Liver (tissue), 3 donors: Measurements from ENCODE around the gene GRAMD2B.

Experiments used
- GABPA ChIP-seq, 2 donors: IDR thresholded peaks in 1 of 2; conservative IDR thresholded peaks in 1 of 2; 2 replicates each; pipeline ENCODE4 v1.6.1; 2016; ENCODE audit warnings: antibody characterized with exemption in 2 of 2, mild to moderate bottlenecking in 1 of 2, moderate library complexity in 1 of 2
- RAD21 ChIP-seq, 2 donors: IDR thresholded peaks; 2 replicates each; pipeline ENCODE4 v1.6.1; 2016; ENCODE audit warnings: antibody characterized with exemption in 2 of 2, mild to moderate bottlenecking in 2 of 2
- TF ChIP-seq, protein P1 (sequence below): fragments of 150-350 bp; IDR thresholded peaks from 2 replicates; pipeline ENCODE4 v1.5.1; 2017; ENCODE audit warnings: improper control_type of control experiment, low read depth, low read length; ENCODE audit not compliant: missing input control
- TF ChIP-seq, protein P2 (sequence below): IDR thresholded peaks from 2 replicates; pipeline ENCODE4 v1.6.1; 2016; ENCODE audit warnings: antibody characterized with exemption, mild to moderate bottlenecking
- TF ChIP-seq, protein P3 (sequence below): IDR thresholded peaks from 2 replicates; pipeline ENCODE4 v1.6.1; 2016; ENCODE audit warnings: antibody characterized with exemption
- donor health status: healthy.
- donor health status: healthy.

DNA sequence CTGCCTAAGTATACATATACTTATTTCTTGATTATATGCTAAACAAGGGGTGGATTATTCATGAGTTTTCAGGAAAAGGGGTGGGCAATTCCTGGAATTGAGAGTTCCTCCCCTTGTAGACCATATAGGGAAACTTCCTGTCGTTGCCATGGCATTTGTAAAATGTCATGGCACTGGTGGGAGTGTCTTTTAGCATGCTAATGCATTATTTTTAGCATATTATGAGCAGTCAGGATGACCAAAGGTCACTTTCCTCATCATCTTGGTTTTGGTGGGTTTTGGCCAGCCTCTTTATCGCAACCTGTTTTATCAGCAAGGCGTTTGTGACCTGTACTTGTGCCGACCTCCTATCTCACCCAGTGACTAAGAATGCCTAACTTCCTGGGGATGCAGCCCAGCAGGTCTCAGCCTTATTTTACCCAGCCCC is 90.9 kb downstream of the GRAMD2B start:
- TF ChIP-seq, protein P1, sequence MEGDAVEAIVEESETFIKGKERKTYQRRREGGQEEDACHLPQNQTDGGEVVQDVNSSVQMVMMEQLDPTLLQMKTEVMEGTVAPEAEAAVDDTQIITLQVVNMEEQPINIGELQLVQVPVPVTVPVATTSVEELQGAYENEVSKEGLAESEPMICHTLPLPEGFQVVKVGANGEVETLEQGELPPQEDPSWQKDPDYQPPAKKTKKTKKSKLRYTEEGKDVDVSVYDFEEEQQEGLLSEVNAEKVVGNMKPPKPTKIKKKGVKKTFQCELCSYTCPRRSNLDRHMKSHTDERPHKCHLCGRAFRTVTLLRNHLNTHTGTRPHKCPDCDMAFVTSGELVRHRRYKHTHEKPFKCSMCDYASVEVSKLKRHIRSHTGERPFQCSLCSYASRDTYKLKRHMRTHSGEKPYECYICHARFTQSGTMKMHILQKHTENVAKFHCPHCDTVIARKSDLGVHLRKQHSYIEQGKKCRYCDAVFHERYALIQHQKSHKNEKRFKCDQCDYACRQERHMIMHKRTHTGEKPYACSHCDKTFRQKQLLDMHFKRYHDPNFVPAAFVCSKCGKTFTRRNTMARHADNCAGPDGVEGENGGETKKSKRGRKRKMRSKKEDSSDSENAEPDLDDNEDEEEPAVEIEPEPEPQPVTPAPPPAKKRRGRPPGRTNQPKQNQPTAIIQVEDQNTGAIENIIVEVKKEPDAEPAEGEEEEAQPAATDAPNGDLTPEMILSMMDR = no peak
- TF ChIP-seq RAD21 (IDR thresholded peaks at IDR 0.05) (no peak), GABPA (IDR thresholded peaks at IDR 0.05 in 1 of 2, conservative IDR thresholded peaks at IDR 0.05 in 1 of 2) (no peak)
- TF ChIP-seq, protein P2, sequence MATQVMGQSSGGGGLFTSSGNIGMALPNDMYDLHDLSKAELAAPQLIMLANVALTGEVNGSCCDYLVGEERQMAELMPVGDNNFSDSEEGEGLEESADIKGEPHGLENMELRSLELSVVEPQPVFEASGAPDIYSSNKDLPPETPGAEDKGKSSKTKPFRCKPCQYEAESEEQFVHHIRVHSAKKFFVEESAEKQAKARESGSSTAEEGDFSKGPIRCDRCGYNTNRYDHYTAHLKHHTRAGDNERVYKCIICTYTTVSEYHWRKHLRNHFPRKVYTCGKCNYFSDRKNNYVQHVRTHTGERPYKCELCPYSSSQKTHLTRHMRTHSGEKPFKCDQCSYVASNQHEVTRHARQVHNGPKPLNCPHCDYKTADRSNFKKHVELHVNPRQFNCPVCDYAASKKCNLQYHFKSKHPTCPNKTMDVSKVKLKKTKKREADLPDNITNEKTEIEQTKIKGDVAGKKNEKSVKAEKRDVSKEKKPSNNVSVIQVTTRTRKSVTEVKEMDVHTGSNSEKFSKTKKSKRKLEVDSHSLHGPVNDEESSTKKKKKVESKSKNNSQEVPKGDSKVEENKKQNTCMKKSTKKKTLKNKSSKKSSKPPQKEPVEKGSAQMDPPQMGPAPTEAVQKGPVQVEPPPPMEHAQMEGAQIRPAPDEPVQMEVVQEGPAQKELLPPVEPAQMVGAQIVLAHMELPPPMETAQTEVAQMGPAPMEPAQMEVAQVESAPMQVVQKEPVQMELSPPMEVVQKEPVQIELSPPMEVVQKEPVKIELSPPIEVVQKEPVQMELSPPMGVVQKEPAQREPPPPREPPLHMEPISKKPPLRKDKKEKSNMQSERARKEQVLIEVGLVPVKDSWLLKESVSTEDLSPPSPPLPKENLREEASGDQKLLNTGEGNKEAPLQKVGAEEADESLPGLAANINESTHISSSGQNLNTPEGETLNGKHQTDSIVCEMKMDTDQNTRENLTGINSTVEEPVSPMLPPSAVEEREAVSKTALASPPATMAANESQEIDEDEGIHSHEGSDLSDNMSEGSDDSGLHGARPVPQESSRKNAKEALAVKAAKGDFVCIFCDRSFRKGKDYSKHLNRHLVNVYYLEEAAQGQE = no peak
- TF ChIP-seq, protein P3, sequence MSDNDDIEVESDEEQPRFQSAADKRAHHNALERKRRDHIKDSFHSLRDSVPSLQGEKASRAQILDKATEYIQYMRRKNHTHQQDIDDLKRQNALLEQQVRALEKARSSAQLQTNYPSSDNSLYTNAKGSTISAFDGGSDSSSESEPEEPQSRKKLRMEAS = no peak
